Inflammatory macrophage treated with lipopolysaccharide for 4 hours (primary cell): Measurements from ENCODE around the gene GCNA.
"Not testable (repeated sequence)": the region's sequence is repeated elsewhere in the genome, so short reads cannot be mapped to it uniquely, and the experiment has no call there.

Source experiments
- DNase-seq: peaks from one replicate; pipeline ENCODE4 v3.0.0-alpha.2; 2020

GCNA gene

GRCh38 chrX:71578253-71579135 is at the start of gene GCNA:
Gene GCNA (plus strand): TSS chrX:71578437. CDS start chrX:71580822, 2,385 bp downstream.
- DNase-seq: no peak

GRCh38 chrX:71532078-71532752 is 46.0 kb upstream of the GCNA start:
- DNase-seq: peak; percentile 62

GRCh38 chrX:71532753-71533425 is 45.3 kb upstream of the GCNA start, which contains the start of gene OGT:
Gene OGT (plus strand): TSS chrX:71533104. CDS start chrX:71533300, 196 bp downstream.
- DNase-seq: peak; percentile 95

GRCh38 chrX:71533516-71533850 is 44.8 kb upstream of the GCNA start:
- DNase-seq: no peak

GRCh38 chrX:71533851-71534561 is 44.2 kb upstream of the GCNA start:
- peak; percentile 50 for DNase-seq

GRCh38 chrX:71534773-71535544 is 43.3 kb upstream of the GCNA start:
- no peak for DNase-seq

GRCh38 chrX:71536285-71536684 is 42.0 kb upstream of the GCNA start:
- no peak for DNase-seq

GRCh38 chrX:71537743-71538142 is 40.5 kb upstream of the GCNA start:
- no peak for DNase-seq

- no peak for DNase-seq
These were observed 37.4 kb upstream of the GCNA start for GRCh38 chrX:71540801-71541200.

- peak; percentile 84 for DNase-seq
These were observed 36.8 kb upstream of the GCNA start for GRCh38 chrX:71541210-71542022.

GRCh38 chrX:71542411-71542810 is 35.8 kb upstream of the GCNA start:
- peak; percentile 41 for DNase-seq

GRCh38 chrX:71542825-71543224 is 35.4 kb upstream of the GCNA start:
- DNase-seq: no peak

- peak; percentile 23 for DNase-seq
These were observed 34.9 kb upstream of the GCNA start for GRCh38 chrX:71543316-71543715.

- no peak for DNase-seq
These were observed 32.9 kb upstream of the GCNA start for GRCh38 chrX:71545364-71545763.

- no peak for DNase-seq
These were observed 31.4 kb upstream of the GCNA start for GRCh38 chrX:71546879-71547278.

- no peak for DNase-seq
These were observed 30.9 kb upstream of the GCNA start for GRCh38 chrX:71547339-71547738.

GRCh38 chrX:71549986-71550385 is 28.3 kb upstream of the GCNA start:
- peak; percentile 11 for DNase-seq

GRCh38 chrX:71550578-71550977 is 27.7 kb upstream of the GCNA start:
- no peak for DNase-seq

- DNase-seq: no peak
These were observed 22.2 kb upstream of the GCNA start for GRCh38 chrX:71556036-71556435.

- no peak for DNase-seq
These were observed 19.3 kb upstream of the GCNA start for GRCh38 chrX:71558920-71559319.

- not testable (repeated sequence) for DNase-seq
These were observed 18.5 kb upstream of the GCNA start for GRCh38 chrX:71559773-71560172.
